Uterus (tissue), 4 donors: ENCODE results near the gene ATP2C2. TPM values are rescaled to one million over a fixed set of nuclear protein-coding genes. Genes with fewer than 3 reads are reported as not detected.

Experiments used
- DNase-seq, 2 donors: peaks; one replicate each; pipeline ENCODE4 v3.0.0-alpha.2; 2019 to 2020
- H3K27ac ChIP-seq, 2 donors: fragments of 200-600 bp; sonication (generic); 1 replicate in 1 of 2; 2 replicates in 1 of 2; pipeline ENCODE4 v1.5.1; 2016 to 2018
- H3K27me3 ChIP-seq, 2 donors: fragments of 200-600 bp; sonication (generic); one replicate each; pipeline ENCODE4 v1.5.1; 2018 to 2019; ENCODE audit warnings: control low read depth in 1 of 2
- H3K36me3 ChIP-seq, 2 donors: fragments of 200-600 bp; sonication (generic); one replicate each; pipeline ENCODE4 v1.5.1; 2019; ENCODE audit warnings: control low read depth in 1 of 2
- H3K4me1 ChIP-seq, 2 donors: fragments of 200-600 bp; sonication (generic); one replicate each; pipeline ENCODE4 v1.5.1; 2018 to 2019; ENCODE audit warnings: control low read depth in 1 of 2
- H3K4me3 ChIP-seq, 2 donors: fragments of 200-600 bp; sonication (generic); 1 replicate in 1 of 2; 2 replicates in 1 of 2; pipeline ENCODE4 v1.5.1; 2018 to 2019; ENCODE audit warnings: mild to moderate bottlenecking in 1 of 2
- H3K9me3 ChIP-seq, 2 donors: fragments of 200-600 bp; sonication (generic); one replicate each; pipeline ENCODE4 v1.5.1; 2019; ENCODE audit warnings: control low read depth in 1 of 2
- POLR2A ChIP-seq, 2 donors: fragments of 450-650 bp; IDR thresholded peaks; one replicate each; pipeline ENCODE4 v1.6.1; 2016; ENCODE audit warnings: antibody characterized with exemption in 2 of 2, mild to moderate bottlenecking in 1 of 2, moderate library complexity in 1 of 2
- intact Hi-C: fragments of 100-400 bp; cut with DNase I; formaldehyde crosslinking; loops from one replicate; pipeline ENCODE4 v1.15.1; 2023; ENCODE audit warnings: low total_unique reads
- total RNA-seq, 4 donors: library from RNA; depleted of rRNA in 3 of 4; stranded (reverse); fragments of >200 nt in 3 of 4; gene quantifications; one replicate each; pipeline versions ENCODE4 v1.1.0 to v1.2.4, GENCODE V29; 2014 to 2023
- TF ChIP-seq, protein P1 (sequence below), 4 experiments: fragments of 200-600 bp in 2 of 4; fragments of 450-650 bp in 2 of 4; sonication (generic) in 2 of 4; IDR thresholded peaks; one replicate each; pipeline ENCODE4 v1.5.1; 2016 to 2019; ENCODE audit warnings: antibody characterized with exemption in 4 of 4, mild to moderate bottlenecking in 2 of 4, moderate library complexity in 1 of 4
- donor health status: DM: yes; HTN: yes; CAD: no.

Gene ATP2C2
- total RNA-seq, 4 donors from 2014 or later = 0.51 to 1.8 (median 0.84) TPM

DNA sequence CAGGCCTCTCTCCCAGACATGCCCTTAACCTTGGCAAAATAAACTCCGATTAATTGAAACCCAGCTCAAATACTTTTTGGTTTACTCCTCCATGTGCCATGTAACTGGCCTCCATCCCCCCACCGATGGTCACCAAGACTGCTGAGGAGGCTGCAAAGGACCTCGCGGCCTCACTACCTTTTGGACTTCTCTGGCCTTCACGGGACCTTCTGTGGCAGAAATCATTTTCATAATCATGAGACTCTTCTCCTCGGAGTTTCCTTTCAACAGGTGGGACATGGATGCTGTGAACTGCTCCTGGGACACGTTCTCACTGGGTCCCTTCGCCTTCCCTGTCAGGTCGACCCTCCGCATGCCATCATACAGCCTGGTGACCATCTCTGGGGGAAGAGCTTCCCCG, 127.2 kb downstream of the ATP2C2 start:
- intact Hi-C loops = no loop called here
- Histone ChIP-seq H3K27ac (no peak overlapping the region), H3K36me3 (no peaks in the 10 kb centered on the region), H3K9me3 (peaks cover 0 to 4% of the 10 kb centered on the region in 2 donors), H3K4me1 (no peaks in the 10 kb centered on the region), H3K4me3 (no peak overlapping the region), H3K27me3 (no peaks in the 10 kb centered on the region)
- no peak for TF ChIP-seq POLR2A (IDR thresholded peaks at IDR 0.05)
- TF ChIP-seq, protein P1, sequence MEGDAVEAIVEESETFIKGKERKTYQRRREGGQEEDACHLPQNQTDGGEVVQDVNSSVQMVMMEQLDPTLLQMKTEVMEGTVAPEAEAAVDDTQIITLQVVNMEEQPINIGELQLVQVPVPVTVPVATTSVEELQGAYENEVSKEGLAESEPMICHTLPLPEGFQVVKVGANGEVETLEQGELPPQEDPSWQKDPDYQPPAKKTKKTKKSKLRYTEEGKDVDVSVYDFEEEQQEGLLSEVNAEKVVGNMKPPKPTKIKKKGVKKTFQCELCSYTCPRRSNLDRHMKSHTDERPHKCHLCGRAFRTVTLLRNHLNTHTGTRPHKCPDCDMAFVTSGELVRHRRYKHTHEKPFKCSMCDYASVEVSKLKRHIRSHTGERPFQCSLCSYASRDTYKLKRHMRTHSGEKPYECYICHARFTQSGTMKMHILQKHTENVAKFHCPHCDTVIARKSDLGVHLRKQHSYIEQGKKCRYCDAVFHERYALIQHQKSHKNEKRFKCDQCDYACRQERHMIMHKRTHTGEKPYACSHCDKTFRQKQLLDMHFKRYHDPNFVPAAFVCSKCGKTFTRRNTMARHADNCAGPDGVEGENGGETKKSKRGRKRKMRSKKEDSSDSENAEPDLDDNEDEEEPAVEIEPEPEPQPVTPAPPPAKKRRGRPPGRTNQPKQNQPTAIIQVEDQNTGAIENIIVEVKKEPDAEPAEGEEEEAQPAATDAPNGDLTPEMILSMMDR (IDR thresholded peaks at IDR 0.05) = no peak
- no peak for DNase-seq

DNA sequence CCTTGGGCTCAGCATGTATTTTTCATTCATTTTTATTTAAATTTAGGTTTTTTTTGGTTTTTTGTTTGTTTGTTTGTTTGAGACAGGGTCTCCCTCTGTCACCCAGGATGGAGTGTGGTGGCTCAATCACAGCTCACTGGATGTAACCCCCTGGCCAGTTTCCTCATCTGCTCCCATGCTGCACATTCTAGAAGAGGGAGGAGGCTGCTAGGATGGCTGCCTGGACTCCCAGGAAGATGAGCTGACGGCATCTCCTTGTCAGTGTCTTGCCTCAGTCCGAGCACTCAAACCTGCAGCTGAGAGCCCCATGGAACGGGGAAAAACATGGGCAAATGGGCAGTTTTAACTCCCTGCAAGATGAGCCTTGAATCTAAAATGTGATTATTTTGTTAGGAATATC, 128.7 kb downstream of the ATP2C2 start:
- no peaks in the 10 kb centered on the region for H3K36me3 ChIP-seq
- intact Hi-C loops = no loop called here

DNA sequence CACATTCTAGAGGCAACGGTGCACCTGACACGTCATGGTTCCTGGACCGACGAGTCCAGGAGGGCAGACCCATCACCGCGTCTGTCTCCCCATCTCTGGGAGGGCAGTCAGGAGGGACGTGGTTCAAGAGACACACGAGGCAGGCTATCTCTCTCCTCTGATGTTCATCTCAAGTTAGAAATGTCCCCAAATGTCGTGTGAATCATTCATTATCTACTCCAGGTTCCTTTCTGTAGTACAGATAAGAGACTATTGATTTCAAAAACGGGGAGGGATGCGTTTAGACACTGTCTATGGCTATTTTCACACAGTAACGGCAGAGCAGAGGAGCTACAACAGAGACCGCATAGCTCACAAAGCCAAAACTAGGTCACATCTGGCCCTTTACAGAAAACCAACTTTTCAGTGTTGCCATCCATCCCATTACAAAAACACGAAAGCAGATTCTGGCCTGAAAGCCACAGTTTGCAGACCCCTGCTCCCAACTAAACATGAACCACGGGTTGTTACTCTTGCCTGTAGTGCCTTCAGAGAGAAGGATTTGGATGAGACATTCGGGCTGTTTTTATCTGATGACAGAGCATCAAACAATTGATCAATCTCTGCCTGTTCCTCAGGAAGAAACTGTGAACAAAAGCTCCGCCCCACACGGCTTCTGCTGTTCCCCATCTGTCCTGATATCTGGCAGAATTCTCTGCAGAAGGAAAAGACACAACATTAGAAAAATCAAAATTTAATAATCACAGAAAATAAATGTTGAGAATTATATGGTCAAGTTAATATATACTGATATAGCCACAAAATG, 129.3 kb downstream of the ATP2C2 start:
- no peaks in the 10 kb centered on the region for H3K4me1 ChIP-seq
- peaks cover 0 to 4% of the 10 kb centered on the region in 2 donors for H3K9me3 ChIP-seq
- intact Hi-C loops = no loop called here
- no peak overlapping the region for H3K4me3 ChIP-seq
- DNase-seq = no peak
- no peaks in the 10 kb centered on the region for H3K27me3 ChIP-seq
- no peak for TF ChIP-seq POLR2A (IDR thresholded peaks at IDR 0.05)
- TF ChIP-seq, protein P1 (IDR thresholded peaks at IDR 0.05) = no peak
- H3K36me3 ChIP-seq = no peaks in the 10 kb centered on the region
- no peak overlapping the region for H3K27ac ChIP-seq

More for the DNA sequence above, 128.7 kb downstream of the ATP2C2 start:
- Histone ChIP-seq H3K27me3 (no peaks in the 10 kb centered on the region), H3K9me3 (peaks cover 0 to 4% of the 10 kb centered on the region in 2 donors), H3K4me1 (no peaks in the 10 kb centered on the region), H3K4me3 (no peak overlapping the region), H3K27ac (no peak overlapping the region)
- no peak for TF ChIP-seq POLR2A (IDR thresholded peaks at IDR 0.05)
- TF ChIP-seq, protein P1 (IDR thresholded peaks at IDR 0.05) = no peak
- no peak for DNase-seq

DNA sequence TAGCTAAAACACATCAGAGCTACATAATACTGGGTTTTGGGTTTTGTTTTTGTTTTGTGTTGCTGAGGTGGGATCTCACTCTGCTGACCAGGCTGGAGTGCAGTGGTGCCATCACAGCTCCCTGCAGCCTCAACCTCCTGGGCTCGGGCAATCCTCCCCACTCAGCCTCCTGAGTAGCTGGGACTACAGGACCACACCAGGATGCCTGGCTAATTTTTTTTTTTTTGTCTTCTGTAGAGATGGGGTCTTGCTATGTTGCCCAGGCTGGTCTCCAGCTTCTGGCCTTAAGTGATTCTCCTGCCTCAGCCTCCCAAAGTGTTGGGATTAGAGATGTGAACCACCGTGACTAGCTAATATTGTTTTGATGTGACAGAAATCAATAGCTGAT, 129.9 kb downstream of the ATP2C2 start:
- Histone ChIP-seq H3K4me3 (no peak overlapping the region), H3K27me3 (no peaks in the 10 kb centered on the region), H3K9me3 (peaks cover 0 to 4% of the 10 kb centered on the region in 2 donors), H3K36me3 (no peaks in the 10 kb centered on the region), H3K4me1 (no peaks in the 10 kb centered on the region), H3K27ac (no peak overlapping the region)
- no peak for DNase-seq
- TF ChIP-seq, protein P1 (IDR thresholded peaks at IDR 0.05) = no peak
- TF ChIP-seq POLR2A (IDR thresholded peaks at IDR 0.05) = no peak
- intact Hi-C loops = no loop called here

DNA sequence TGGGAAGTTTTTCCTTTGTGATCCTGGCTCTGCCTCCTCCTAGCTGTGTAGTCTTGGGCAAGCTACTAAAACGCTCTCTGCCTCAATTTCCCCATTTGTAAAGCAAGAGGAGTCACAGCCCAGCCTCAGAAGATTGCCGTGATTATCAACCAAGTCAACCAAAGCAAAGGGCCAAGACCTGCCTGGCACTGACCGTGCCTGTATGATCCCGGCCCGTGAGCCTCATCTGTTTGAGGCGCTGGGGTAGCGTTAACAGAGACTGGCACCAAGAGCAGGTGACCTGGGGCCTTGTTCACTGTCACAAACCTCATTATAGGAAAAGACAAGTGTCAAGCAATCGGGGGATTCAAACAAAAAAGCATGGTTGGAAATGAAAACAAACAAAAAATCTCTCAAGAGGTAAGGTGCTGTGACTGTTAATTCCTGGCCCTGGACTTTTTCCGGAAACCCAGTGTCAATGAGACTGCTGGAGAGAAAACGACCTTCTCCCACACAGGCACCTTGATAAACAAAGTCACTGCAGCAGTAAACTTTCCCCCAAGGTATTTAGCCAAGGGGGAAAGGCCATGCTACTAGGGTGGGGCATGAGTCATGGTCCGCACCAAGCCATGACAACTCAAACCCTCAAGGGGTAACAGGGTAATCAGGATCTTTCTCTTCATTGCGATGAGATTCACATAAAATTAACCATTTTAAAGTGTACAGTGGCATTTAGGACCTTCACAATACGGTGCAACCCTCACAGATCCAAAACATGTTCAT, 130.7 kb downstream of the ATP2C2 start:
- intact Hi-C loops = no loop called here
- Histone ChIP-seq H3K9me3 (no peaks in the 10 kb centered on the region), H3K4me1 (peaks cover 0 to 3% of the 10 kb centered on the region in 2 donors), H3K27ac (no peak overlapping the region), H3K4me3 (no peak overlapping the region), H3K36me3 (no peaks in the 10 kb centered on the region), H3K27me3 (no peaks in the 10 kb centered on the region)
- no peak for DNase-seq
- no peak for TF ChIP-seq POLR2A (IDR thresholded peaks at IDR 0.05)
- TF ChIP-seq, protein P1 (IDR thresholded peaks at IDR 0.05) = no peak
